Activated naive CD8-positive, alpha-beta T cell treated with anti-CD3 and anti-CD28 coated beads, Interleukin-2, amount 50 U/mL, for 24 hours (primary cell): ENCODE results near the gene BPTF.
"Not testable (repeated sequence)": the region's sequence is repeated elsewhere in the genome, so short reads cannot be mapped to it uniquely, and the experiment has no call there.

ENCODE experiments used
- ATAC-seq: fragments of 150-1000 bp; cut with Tn5 transposase; one replicate; pipeline ENCODE4 v1.10.0; 2021
- DNase-seq: peaks from one replicate; pipeline ENCODE4 v3.0.0; 2021
- H3K27ac Mint-ChIP-seq: one replicate; pipeline ENCODE4 v1.8.0; 2021; ENCODE audit warnings: mild to moderate bottlenecking, mixed read lengths
- H3K27me3 Mint-ChIP-seq: one replicate; pipeline ENCODE4 v1.8.0; 2021; ENCODE audit warnings: mixed read lengths
- H3K36me3 Mint-ChIP-seq: one replicate; pipeline ENCODE4 v1.8.0; 2021; ENCODE audit warnings: low read depth, mixed read lengths
- H3K4me1 Mint-ChIP-seq: one replicate; pipeline ENCODE4 v1.8.0; 2021; ENCODE audit warnings: mixed read lengths
- H3K4me3 Mint-ChIP-seq: one replicate; pipeline ENCODE4 v1.8.0; 2021; ENCODE audit warnings: mild to moderate bottlenecking, moderate library complexity, mixed read lengths
- H3K9me3 Mint-ChIP-seq: one replicate; pipeline ENCODE4 v1.8.0; 2021; ENCODE audit warnings: mixed read lengths

Gene BPTF

GRCh38 chr17:67990909-67991308 lies 165.6 kb downstream of the BPTF start:
- Mint-ChIP-seq H3K36me3 (peaks cover 5% of the 10 kb centered on the region), H3K9me3 (no peaks in the 10 kb centered on the region), H3K4me1 (peaks cover 35% of the 10 kb centered on the region), H3K27ac (no peak overlapping the region), H3K27me3 (peaks cover 11% of the 10 kb centered on the region), H3K4me3 (no peak overlapping the region)
- DNase-seq (no peak), ATAC-seq (no peak)

GRCh38 chr17:67992548-67993152 lies 167.3 kb downstream of the BPTF start:
- ATAC-seq (no peak), DNase-seq (peak; percentile 18)
- Mint-ChIP-seq H3K36me3 (peaks cover 5% of the 10 kb centered on the region), H3K4me3 (peak overlapping the region; percentile 93), H3K27ac (peak overlapping the region; percentile 91), H3K4me1 (peaks cover 43% of the 10 kb centered on the region), H3K27me3 (peaks cover 21% of the 10 kb centered on the region), H3K9me3 (no peaks in the 10 kb centered on the region)

- Mint-ChIP-seq H3K9me3 (no peaks in the 10 kb centered on the region), H3K27ac (peak overlapping the region; percentile 91), H3K4me1 (peaks cover 43% of the 10 kb centered on the region), H3K4me3 (peak overlapping the region; percentile 93), H3K36me3 (peaks cover 5% of the 10 kb centered on the region), H3K27me3 (peaks cover 23% of the 10 kb centered on the region)
- DNase-seq (peak; percentile 84), ATAC-seq (peak; percentile 79)
These were observed 168.1 kb downstream of the BPTF start for GRCh38 chr17:67993153-67993997.

- DNase-seq (no peak), ATAC-seq (no peak)
- H3K4me3 Mint-ChIP-seq = peak overlapping the region; percentile 85
- peaks cover 43% of the 10 kb centered on the region for H3K4me1 Mint-ChIP-seq
- peaks cover 5% of the 10 kb centered on the region for H3K36me3 Mint-ChIP-seq
- H3K27me3 Mint-ChIP-seq = peaks cover 23% of the 10 kb centered on the region
- no peaks in the 10 kb centered on the region for H3K9me3 Mint-ChIP-seq
- H3K27ac Mint-ChIP-seq = peak overlapping the region; percentile 48
These were observed 168.7 kb downstream of the BPTF start for GRCh38 chr17:67993998-67994361.

GRCh38 chr17:67994817-67995569 lies 169.7 kb downstream of the BPTF start:
- H3K4me1 Mint-ChIP-seq = peaks cover 43% of the 10 kb centered on the region
- H3K36me3 Mint-ChIP-seq = peaks cover 5% of the 10 kb centered on the region
- ATAC-seq (no peak), DNase-seq (no peak)
- peak overlapping the region; percentile 85 for H3K4me3 Mint-ChIP-seq
- H3K9me3 Mint-ChIP-seq = no peaks in the 10 kb centered on the region
- H3K27me3 Mint-ChIP-seq = peaks cover 23% of the 10 kb centered on the region
- H3K27ac Mint-ChIP-seq = peak overlapping the region; percentile 48

GRCh38 chr17:67995570-67996263 lies 170.4 kb downstream of the BPTF start:
- peaks cover 5% of the 10 kb centered on the region for H3K36me3 Mint-ChIP-seq
- peaks cover 43% of the 10 kb centered on the region for H3K4me1 Mint-ChIP-seq
- no peak for ATAC-seq
- H3K4me3 Mint-ChIP-seq = peak overlapping the region; percentile 85
- H3K27me3 Mint-ChIP-seq = peaks cover 23% of the 10 kb centered on the region
- no peaks in the 10 kb centered on the region for H3K9me3 Mint-ChIP-seq
- H3K27ac Mint-ChIP-seq = peak overlapping the region; percentile 53
- peak; percentile 29 for DNase-seq

- Mint-ChIP-seq H3K27me3 (peaks cover 23% of the 10 kb centered on the region), H3K27ac (peak within 1 kb of the TSS; percentile 53), H3K4me3 (peak within 1 kb of the TSS; percentile 85), H3K4me1 (peaks cover 42% of the 10 kb centered on the region)
- peak; percentile 18 for ATAC-seq
- peak; percentile 41 for DNase-seq
- H3K36me3 Mint-ChIP-seq, H3K9me3 Mint-ChIP-seq: not testable (repeated sequence)
These were observed 171.2 kb downstream of the BPTF start, which contains the start of gene C17orf58 for GRCh38 chr17:67996301-67997171. Gene C17orf58, minus strand, starts transcription at chr17:67996469. Its CDS starts 271 bp downstream, at chr17:67996198.

- H3K36me3 Mint-ChIP-seq = no peaks in the 10 kb centered on the region
- peaks cover 23% of the 10 kb centered on the region for H3K27me3 Mint-ChIP-seq
- no peak for ATAC-seq
- no peak overlapping the region for H3K4me3 Mint-ChIP-seq
- no peaks in the 10 kb centered on the region for H3K9me3 Mint-ChIP-seq
- DNase-seq = no peak
- no peak overlapping the region for H3K27ac Mint-ChIP-seq
- peaks cover 27% of the 10 kb centered on the region for H3K4me1 Mint-ChIP-seq
These were observed 173.2 kb downstream of the BPTF start for GRCh38 chr17:67998466-67998865.

GRCh38 chr17:67999291-67999911 lies 174.1 kb downstream of the BPTF start:
- Mint-ChIP-seq H3K4me3 (no peak overlapping the region), H3K9me3 (no peaks in the 10 kb centered on the region), H3K4me1 (peaks cover 22% of the 10 kb centered on the region), H3K27ac (no peak overlapping the region), H3K36me3 (no peaks in the 10 kb centered on the region), H3K27me3 (peaks cover 23% of the 10 kb centered on the region)
- ATAC-seq (no peak), DNase-seq (no peak)

- Mint-ChIP-seq H3K27ac (no peak overlapping the region), H3K36me3 (no peaks in the 10 kb centered on the region)
These were observed 178.9 kb downstream of the BPTF start for GRCh38 chr17:68004201-68004600.

GRCh38 chr17:68006797-68007196 lies 181.5 kb downstream of the BPTF start:
- no peak for ATAC-seq
- Mint-ChIP-seq H3K36me3 (no peaks in the 10 kb centered on the region), H3K9me3 (no peaks in the 10 kb centered on the region), H3K4me3 (no peak overlapping the region), H3K27ac (no peak overlapping the region), H3K4me1 (peaks cover 5% of the 10 kb centered on the region), H3K27me3 (peaks cover 1% of the 10 kb centered on the region)
- no peak for DNase-seq

More at GRCh38 chr17:68004201-68004600, 178.9 kb downstream of the BPTF start:
- H3K4me1 Mint-ChIP-seq = no peaks in the 10 kb centered on the region
- ATAC-seq = no peak
- H3K9me3 Mint-ChIP-seq = no peaks in the 10 kb centered on the region
- no peak for DNase-seq
- H3K4me3 Mint-ChIP-seq = no peak overlapping the region
- no peaks in the 10 kb centered on the region for H3K27me3 Mint-ChIP-seq

GRCh38 chr17:68011199-68011665 lies 185.9 kb downstream of the BPTF start:
- Mint-ChIP-seq H3K27ac (no peak overlapping the region), H3K4me1 (peaks cover 5% of the 10 kb centered on the region), H3K9me3 (no peaks in the 10 kb centered on the region), H3K4me3 (peak overlapping the region; percentile 49), H3K36me3 (no peaks in the 10 kb centered on the region), H3K27me3 (peaks cover 1% of the 10 kb centered on the region)
- ATAC-seq (peak; percentile 77), DNase-seq (peak; percentile 80)

GRCh38 chr17:68013385-68013784 lies 188.1 kb downstream of the BPTF start:
- Mint-ChIP-seq H3K4me1 (peaks cover 5% of the 10 kb centered on the region), H3K27ac (no peak overlapping the region), H3K27me3 (peaks cover 1% of the 10 kb centered on the region), H3K36me3 (no peaks in the 10 kb centered on the region), H3K4me3 (no peak overlapping the region), H3K9me3 (no peaks in the 10 kb centered on the region)
- no peak for DNase-seq
- no peak for ATAC-seq
